Measurements from ENCODE around the gene SPAG5.

The SPAG5 gene

GRCh38 chr17:28544402-28545140 lies 54.3 kb downstream of the SPAG5 start:
- no peak for DNase-seq (ENCODE audit: low read depth in 2 of 2)

- DNase-seq (ENCODE audit: low read depth in 2 of 2): no peak
These were observed 57.4 kb downstream of the SPAG5 start for GRCh38 chr17:28541439-28541838.

- no peak for DNase-seq (ENCODE audit: low read depth in 2 of 2)
These were observed 58.6 kb downstream of the SPAG5 start for GRCh38 chr17:28540231-28540630.

- no peak for DNase-seq (ENCODE audit: low read depth in 2 of 2)
These were observed 60.4 kb downstream of the SPAG5 start for GRCh38 chr17:28538296-28538895.

GRCh38 chr17:28537219-28537610 lies 61.6 kb downstream of the SPAG5 start:
- DNase-seq (ENCODE audit: low read depth in 2 of 2): no peak

- no peak for DNase-seq (ENCODE audit: low read depth in 2 of 2)
These were observed 62.1 kb downstream of the SPAG5 start for GRCh38 chr17:28536532-28537218.

GRCh38 chr17:28534740-28535375 lies 64.0 kb downstream of the SPAG5 start:
- no peak for DNase-seq (ENCODE audit: low read depth in 2 of 2)

- no peak for DNase-seq (ENCODE audit: low read depth in 2 of 2)
These were observed 65.6 kb downstream of the SPAG5 start for GRCh38 chr17:28533091-28533807.

GRCh38 chr17:28532050-28532960 lies 66.5 kb downstream of the SPAG5 start:
- DNase-seq (ENCODE audit: low read depth in 2 of 2): no peak

GRCh38 chr17:28530926-28531325 lies 67.9 kb downstream of the SPAG5 start:
- no peak for DNase-seq (ENCODE audit: low read depth in 2 of 2)

GRCh38 chr17:28530250-28530649 lies 68.6 kb downstream of the SPAG5 start:
- no peak for DNase-seq (ENCODE audit: low read depth in 2 of 2)

- no peak for DNase-seq (ENCODE audit: low read depth in 2 of 2)
These were observed 69.8 kb downstream of the SPAG5 start for GRCh38 chr17:28529013-28529400.

- no peak for DNase-seq (ENCODE audit: low read depth in 2 of 2)
These were observed 70.4 kb downstream of the SPAG5 start for GRCh38 chr17:28528327-28529012.

GRCh38 chr17:28527859-28528258 lies 71.0 kb downstream of the SPAG5 start:
- no peak for DNase-seq (ENCODE audit: low read depth in 2 of 2)
